Measurements from ENCODE around the gene CABP2. TPM values are rescaled to one million over a fixed set of nuclear protein-coding genes. Genes with fewer than 3 reads are reported as not detected.
"Not testable (repeated sequence)": the region's sequence is repeated elsewhere in the genome, so short reads cannot be mapped to it uniquely, and the experiment has no call there.

Gene CABP2
- polyA plus RNA-seq, 1 donor, result 0.35 TPM

DNA sequence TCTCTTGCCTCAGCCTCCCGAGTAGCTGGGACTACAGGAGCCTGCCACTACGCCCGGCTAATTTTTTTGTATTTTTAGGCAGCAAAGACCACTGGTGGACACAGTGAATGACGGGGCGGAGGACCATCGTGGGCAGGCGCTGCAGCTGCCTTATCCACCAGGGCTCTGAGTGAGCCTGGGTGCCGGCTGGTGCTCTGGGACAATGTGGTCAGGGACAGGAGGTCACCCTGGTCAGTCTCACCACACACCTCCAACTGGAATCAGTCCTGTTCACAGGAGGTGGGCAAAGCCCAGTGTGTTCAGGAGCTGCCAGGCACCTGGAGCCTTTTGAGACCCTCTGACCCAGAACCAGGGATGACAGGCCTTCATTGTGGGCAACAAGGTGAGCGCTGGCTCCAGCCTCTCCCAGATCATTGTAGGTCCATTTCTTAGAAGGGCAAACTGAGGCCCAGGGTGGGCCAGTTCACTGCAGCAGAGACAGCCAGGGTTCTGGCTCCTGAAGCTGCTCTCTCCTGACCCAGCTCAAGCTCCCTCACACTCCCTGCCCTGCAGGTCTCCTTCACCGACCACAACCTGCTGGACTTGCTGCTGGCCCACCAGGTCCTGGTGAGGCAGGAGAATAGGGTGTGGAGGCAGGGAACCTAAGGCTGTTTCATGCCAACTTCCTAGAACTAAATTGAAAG is 15.7 kb upstream of the CABP2 start:
- no peak for DNase-seq

- no peak for DNase-seq
Observed at GRCh38 chr11:67538306-67538705, 15.1 kb upstream of the CABP2 start.

GRCh38 chr11:67535561-67535960 is 12.3 kb upstream of the CABP2 start:
- DNase-seq, result no peak

DNA sequence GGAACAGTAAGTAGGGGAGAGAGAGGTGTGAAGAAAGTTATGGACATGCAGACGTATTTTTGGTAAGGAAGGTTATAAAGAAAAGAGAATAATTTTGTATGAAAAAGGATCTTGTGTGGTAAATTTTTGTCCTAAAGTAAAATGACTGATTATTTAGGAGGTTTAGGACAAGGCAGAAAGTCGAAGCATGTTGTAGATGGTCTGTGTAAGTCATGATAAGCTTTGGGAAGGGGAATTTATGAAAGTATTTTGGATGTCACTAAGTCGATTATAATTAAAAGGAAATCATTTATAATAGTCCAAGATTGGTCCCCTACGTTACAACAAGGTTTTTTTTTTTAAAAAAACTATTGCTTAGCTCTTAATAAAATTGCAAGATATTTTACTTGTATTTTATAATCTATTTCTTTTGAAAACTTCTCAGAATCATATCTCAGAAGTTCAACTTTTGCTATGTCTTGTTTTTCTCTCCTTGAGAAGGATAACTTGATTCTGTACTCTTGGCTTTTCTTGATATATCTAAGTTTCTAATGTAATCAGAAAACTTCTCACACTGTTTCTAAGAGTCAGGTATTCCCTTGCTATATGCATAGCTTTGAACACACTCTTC is 10.9 kb upstream of the CABP2 start:
- no peak for DNase-seq

GRCh38 chr11:67532889-67533288 is 9.6 kb upstream of the CABP2 start:
- DNase-seq, result no peak

DNA sequence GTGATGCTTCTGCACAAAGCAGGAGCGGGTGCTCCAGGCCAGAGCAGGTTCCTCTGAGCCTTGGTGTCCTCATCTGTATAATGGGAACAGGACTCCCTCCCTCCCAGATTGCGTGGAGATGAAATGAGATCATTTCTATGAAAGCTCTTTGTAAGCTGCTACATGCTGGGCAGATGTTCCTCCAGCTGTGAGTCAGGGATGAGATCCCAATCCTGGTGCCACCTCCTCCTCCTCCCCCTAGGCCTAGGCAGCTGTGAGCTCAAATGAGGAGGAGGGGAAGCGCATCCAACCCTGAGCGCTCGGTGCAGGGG is 7.0 kb upstream of the CABP2 start:
- no peak for DNase-seq

GRCh38 chr11:67528376-67528775 is 5.1 kb upstream of the CABP2 start:
- DNase-seq, result no peak

GRCh38 chr11:67525275-67525976 is 2.2 kb upstream of the CABP2 start:
- peak; percentile 47 for DNase-seq

GRCh38 chr11:67524480-67524808 is 1.2 kb upstream of the CABP2 start:
- DNase-seq, result no peak

DNA sequence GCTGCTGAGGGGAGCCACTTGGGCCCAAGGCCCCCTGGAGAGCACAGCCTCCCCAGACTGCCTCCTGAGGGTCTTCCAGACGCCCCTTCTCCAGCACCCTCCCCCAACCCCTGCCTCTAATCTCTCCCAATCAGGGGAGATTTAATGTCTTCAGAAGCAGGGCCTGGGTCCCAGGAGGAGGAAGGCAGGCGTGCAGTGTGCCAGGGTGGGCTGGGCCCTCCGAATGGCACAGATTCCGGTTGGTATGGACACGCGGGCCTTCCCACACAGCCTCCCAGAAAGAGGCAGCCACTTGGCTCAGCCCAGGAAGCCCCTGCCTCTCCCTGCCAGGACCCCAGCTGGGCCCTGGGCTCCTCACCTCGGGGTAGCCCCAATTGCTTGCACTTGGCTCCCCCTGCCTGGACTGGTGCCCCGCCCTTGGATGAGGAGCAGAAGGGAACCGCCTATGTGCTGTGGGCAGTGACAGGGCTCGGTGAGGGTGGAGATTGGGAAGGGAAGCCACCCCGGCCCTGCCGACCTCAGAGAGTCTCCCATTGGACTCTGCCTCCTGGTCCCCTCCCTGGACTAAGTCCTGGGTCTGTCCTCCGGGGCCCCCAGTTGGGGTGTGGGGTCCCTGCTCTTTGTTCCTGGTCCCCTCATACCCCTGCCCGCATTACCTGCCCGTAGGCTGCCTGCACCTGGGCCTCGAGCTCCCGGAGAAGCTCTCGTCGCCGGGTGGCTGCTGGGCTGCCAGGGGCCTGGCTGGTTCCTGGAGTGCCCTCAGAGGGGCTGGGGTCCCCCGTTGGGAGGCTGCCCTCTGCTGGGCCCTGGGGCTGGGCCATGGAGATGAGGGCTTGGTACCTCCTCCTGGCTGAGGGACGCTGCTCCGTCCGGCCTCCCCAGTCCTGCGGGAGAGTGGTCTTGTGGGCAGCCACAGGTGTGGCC is 572 bp upstream of the CABP2 start:
- no peak for DNase-seq

GRCh38 chr11:67522338-67522737 is 908 bp downstream of the CABP2 start:
- no peak for DNase-seq

GRCh38 chr11:67521924-67522323 is 1.3 kb downstream of the CABP2 start:
- DNase-seq, result no peak

GRCh38 chr11:67520856-67521824 is 2.1 kb downstream of the CABP2 start:
- no peak for DNase-seq

DNA sequence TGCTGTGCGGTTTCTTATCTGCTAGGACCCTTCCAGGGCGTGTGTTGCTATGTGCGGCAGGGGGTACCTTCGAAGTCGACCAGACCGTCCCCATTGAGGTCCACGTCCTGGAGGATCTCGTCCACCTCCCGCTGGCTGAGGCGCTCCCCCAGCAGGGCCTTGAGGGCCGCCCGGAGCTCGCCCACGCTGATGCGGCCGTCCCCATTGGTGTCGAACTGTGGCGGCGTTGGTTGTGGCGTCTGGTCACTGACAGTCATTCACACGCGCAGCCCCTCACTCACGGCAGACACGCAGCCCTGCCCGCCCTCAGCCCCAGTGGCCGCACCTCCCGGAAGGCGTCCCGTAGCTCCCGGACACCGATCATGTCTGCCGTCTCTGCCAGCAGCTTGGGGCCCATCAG is 3.5 kb downstream of the CABP2 start:
- no peak for DNase-seq

- no peak for DNase-seq
Observed at GRCh38 chr11:67517784-67518552, 5.3 kb downstream of the CABP2 start.

GRCh38 chr11:67516806-67517205 is 6.4 kb downstream of the CABP2 start:
- no peak for DNase-seq

GRCh38 chr11:67514116-67514515 is 9.1 kb downstream of the CABP2 start:
- DNase-seq, result no peak

DNA sequence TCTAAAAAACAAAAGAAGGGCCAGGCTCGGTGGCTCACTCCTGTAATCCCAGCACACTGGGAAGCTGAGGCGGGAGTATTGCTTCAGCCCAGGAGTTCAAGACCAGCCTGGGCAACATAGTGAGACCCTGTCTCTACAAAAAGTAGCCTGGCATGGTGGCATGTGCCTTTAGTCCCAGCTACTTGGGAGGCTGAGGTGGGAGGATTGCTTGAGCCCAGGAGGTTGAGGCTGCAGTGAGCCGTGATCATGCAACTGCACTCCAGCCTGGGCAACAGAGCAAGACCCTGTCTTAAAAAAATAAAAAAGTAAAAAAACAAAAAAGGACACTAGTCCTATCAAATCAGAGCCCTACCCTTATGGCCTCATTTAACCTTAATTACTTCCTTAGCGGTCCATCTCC is 11.7 kb downstream of the CABP2 start:
- DNase-seq, result not testable (repeated sequence)

DNA sequence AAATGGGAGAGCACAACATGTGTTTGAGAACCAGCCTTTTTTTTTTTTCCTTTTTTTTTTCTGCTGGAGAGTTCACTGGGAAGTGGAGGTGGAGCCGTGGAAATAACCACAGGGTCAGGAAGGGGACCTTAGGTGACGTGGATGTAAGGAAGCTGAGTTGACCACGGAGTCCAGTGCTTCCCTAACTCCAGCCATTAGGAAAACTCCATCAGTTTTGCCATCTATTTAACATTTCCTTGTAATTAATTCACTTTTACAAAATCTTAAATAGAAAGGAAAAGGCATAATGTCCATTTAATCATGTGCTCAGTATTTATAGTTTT is 13.3 kb downstream of the CABP2 start:
- no peak for DNase-seq

DNA sequence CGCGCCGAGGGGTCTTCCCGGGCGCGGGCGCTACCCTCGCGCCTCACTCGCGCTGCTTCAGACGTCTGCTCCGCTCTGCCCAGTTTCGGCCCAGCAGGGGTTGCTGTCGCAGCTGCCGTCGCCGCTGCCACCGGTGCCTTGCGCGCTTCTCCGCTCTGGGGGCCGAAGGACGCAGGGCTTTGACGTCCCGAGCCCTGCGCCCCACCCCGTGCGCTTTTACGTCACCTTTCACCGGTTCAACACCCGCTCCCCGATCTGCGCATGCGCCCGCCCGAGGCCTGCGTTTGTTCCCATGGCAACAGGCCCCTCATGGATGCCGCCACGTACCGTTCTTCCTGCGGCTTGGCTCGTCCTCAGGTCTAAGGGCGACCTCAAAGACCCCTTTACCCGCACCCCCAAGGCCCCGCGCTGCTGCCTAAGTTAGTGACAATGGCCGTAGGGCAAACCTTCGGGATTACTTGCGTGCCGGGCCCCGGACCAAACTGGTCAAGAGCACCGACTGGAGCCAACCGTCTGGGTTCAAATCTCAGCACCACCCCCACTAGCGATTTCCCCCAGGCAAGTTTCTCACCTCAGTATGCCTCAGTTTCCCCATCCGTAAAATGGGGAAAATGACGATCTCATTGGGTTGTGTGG is 14.6 kb downstream of the CABP2 start:
- DNase-seq, result peak; percentile 96

Measured in left kidney (tissue), 2 donors.